ENCODE data around the gene MIS12.

The MIS12 gene

DNA sequence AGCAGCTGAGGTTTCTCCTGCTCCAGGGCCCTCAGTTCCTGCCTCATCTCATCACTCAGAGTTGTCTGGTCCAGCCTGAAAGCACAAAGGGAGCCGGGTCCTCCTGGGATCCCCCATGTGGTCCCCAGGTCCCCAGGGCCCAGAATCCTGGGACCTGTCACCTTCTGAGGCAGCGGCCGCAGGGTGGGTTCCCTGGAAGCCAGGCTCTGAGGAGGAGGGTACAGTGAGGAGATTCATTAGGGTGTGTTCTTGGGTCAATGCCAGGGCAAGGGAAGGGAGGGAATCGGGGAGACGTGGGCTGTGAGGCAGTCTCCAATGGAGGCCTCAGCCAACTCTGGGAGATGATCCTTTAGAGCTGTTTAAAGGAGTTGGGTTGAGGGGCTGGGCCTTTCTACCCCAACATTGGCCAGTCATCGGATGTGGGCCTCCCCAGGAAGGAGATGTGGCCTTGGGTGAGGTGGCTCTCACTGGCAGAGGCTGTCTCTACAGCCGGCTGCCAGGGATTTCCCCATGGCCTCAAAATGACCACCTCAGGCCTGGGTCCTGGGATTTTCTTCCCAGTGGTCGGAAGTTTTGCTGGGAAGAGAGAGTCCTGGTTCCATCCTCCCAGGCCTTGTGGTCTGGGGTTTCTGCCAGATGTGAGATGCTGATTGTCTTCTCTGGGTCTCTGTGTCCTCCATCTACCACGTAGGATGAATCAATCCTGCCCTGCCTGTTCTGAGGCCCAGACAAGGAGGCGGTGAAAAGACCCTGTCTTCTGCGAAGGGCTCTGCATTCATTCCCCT, 50.7 kb downstream of the MIS12 start:
- DNase-seq: no peak

DNA sequence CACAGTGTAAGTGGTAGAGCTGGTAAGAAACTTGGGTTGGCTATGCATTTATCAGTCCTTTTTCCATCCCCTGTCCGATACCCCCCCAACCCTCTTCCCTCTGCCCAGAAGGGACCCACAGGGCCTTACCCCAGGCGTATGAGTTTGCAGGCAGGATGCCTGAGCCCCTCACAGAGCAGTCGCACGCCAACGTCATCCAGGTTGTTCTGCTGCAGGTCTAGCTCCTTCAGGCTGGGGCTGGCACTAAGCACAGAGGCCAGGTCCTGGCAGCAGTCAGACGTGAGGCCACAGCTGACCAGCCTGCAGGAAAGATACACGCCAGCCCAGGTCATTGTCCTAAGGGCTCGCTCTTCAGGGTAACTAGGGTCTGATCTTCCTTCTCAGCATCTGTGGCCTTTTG, 52.9 kb downstream of the MIS12 start:
- DNase-seq: no peak

DNA sequence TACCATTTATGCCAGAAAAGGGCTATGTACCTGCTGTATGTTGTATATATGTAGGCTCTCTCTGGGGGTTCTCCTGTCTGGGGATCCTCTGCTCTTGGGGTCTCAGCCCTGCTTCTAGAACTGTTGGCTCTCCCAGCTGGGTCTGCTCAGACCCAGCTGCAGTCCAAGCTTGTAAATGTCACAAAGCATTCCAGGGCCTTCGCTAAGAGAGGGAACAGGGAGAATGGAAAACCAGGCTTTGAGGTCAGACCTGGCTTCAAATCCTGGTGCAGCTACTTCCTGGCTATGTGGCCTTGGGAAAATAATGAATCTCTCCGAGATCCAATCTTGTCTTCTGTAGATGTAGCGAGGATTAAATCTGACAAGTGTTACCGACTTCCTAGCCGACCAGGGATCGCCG, 54.0 kb downstream of the MIS12 start:
- DNase-seq: no peak
